GM19438 (cell line): Measurements from ENCODE around the gene LIMCH1.

Experiments
- ATAC-seq: cut with Tn5 transposase; IDR thresholded peaks from one replicate; pipeline ENCODE4 v1.9.1; 2021; ENCODE audit warnings: low read depth; ENCODE audit not compliant: unreplicated experiment

The LIMCH1 gene

DNA sequence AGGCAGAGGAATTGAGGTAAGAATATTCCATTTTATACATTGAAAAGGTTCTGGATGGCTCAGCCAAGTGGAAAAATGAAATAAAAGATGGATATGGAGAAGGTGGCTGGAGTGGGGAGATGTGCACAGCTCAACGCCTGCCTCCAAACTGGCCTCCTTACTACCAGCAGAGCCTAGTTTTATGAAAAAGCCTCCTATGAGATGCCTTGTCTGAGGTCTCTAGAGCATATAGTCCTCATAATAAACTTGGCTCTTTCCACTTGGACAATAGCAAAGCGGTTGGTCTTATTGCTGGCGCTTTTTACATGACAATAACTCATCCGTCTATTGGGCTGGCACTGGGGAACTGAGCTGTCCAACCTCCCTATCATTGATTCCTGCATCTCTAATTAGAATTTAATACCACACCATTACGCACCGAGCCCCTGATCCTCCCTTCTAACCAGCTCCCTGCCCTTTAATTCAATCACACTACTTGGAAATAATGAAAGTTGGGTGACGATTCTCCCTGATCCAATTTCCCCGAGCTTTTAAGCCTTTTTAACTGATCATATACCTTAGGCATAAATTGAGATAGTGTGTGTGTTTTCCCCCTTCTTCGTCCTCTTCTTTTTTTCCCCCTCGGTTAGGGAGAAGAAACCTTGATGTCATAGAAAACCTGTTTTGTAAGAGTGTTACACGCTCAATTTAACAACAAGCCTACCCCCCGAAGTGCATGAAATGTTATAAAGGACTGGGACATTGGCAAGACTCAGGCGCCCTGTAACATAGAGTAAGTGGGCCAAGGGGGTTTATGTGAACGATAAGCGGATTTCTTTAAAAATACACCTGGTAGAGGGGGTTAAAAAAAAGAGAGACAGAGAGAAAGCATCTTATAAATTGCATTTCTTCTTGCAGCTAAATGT lies 210.9 kb downstream of the LIMCH1 start, which contains the start of gene PHOX2B:
Gene PHOX2B, minus strand, starts transcription at position 155 of the 905 bp plus-strand sequence. Its CDS starts 115 bp downstream, at position 40.
- no peak for ATAC-seq

GRCh38 chr4:41749631-41750039 lies 211.7 kb downstream of the LIMCH1 start:
- ATAC-seq: no peak
